Left lung (tissue), 10 donors: Measurements from ENCODE around the gene URM1. TPM values are rescaled to one million over a fixed set of nuclear protein-coding genes. Genes with fewer than 3 reads are reported as not detected.
"Not testable (repeated sequence)": the region's sequence is repeated elsewhere in the genome, so short reads cannot be mapped to it uniquely, and the experiment has no call there.

Source experiments
- ATAC-seq: fragments of 200-7000 bp; cut with Tn5 transposase; one replicate; pipeline ENCODE4 v1.9.1; 2020; ENCODE audit warnings: moderate library complexity
- DNase-seq, 4 donors: peaks; one replicate each; pipeline ENCODE4 v3.0.0-alpha.2; 2013 to 2020
- H3K27ac ChIP-seq, 2 donors: fragments of 200-600 bp; sonication (generic) in 1 of 2; one replicate each; pipeline versions ENCODE4 v1.5.0 to v1.8.0; 2020 to 2021
- H3K27me3 ChIP-seq, 2 donors: fragments of 200-600 bp; sonication (generic) in 1 of 2; one replicate each; pipeline versions ENCODE4 v1.5.0 to v1.8.0; 2020 to 2021
- H3K36me3 ChIP-seq, 2 donors: fragments of 200-600 bp; sonication (generic) in 1 of 2; one replicate each; pipeline versions ENCODE4 v1.5.0 to v1.8.0; 2020 to 2021
- H3K4me1 ChIP-seq, 2 donors: fragments of 200-600 bp; one replicate each; pipeline ENCODE4 v1.8.0; 2021
- H3K4me3 ChIP-seq, 2 donors: fragments of 200-600 bp; sonication (generic) in 1 of 2; one replicate each; pipeline versions ENCODE4 v1.5.0 to v1.8.0; 2020 to 2021; ENCODE audit warnings: mild to moderate bottlenecking in 1 of 2
- H3K9me3 ChIP-seq, 2 donors: fragments of 200-600 bp; sonication (generic) in 1 of 2; one replicate each; pipeline versions ENCODE4 v1.5.0 to v1.8.0; 2020 to 2021
- CTCF ChIP-seq, 2 donors: fragments of 200-600 bp; sonication (generic) in 1 of 2; IDR thresholded peaks; one replicate each; pipeline versions ENCODE4 v1.5.0 to v1.8.0; 2021; ENCODE audit warnings: antibody characterized with exemption in 2 of 2
- intact Hi-C, 2 donors: fragments of 100-400 bp; cut with DNase I; formaldehyde crosslinking; loops; one replicate each; pipeline versions ENCODE4 v1.11.2 to v1.14.2; 2022
- polyA plus RNA-seq, 6 donors: library from polyadenylated mRNA; unstranded; fragments of 120-200 nt; gene quantifications; one replicate each; pipeline ENCODE4 v1.2.1, GENCODE V29; 2013; ENCODE audit not compliant: insufficient read length in 6 of 6
- total RNA-seq, 2 donors: library from RNA; stranded (reverse); fragmentation: NEBNext Ultra II Directional; extraction: Animal tissue kit (Norgen Biotek cat#: 25700); gene quantifications; one replicate each; pipeline ENCODE4 v1.2.1, GENCODE V29; 2021
- donor health status: DM: no; HTN: yes; CAD: no.
- donor health status: DM: no; HTN: no; CAD: no.

The URM1 gene
- total and polyA plus RNA-seq, 8 donors: 55.1 to 66.8 (median 59.7) TPM

GRCh38 chr9:128411364-128412119 lies 40.4 kb downstream of the URM1 start:
- no peak overlapping the region for H3K27ac ChIP-seq
- ATAC-seq (no peak), DNase-seq (peak in 2 of 4 donors; percentile 31 to 53)
- H3K9me3 ChIP-seq: no peaks in the 10 kb centered on the region
- no peak for TF ChIP-seq CTCF (IDR thresholded peaks at IDR 0.05)
- no peaks in the 10 kb centered on the region for H3K4me1 ChIP-seq
- H3K27me3 ChIP-seq: peaks cover 0 to 85% of the 10 kb centered on the region in 2 donors
- intact Hi-C loops: loop anchor here in 1 of 2 donors (10.0 kb wide), 1 partner anchor 47 kb away; no protein-coding TSS in a partner anchor
- H3K4me3 ChIP-seq: no peak overlapping the region
- no peaks in the 10 kb centered on the region for H3K36me3 ChIP-seq

GRCh38 chr9:128412120-128412790 lies 41.1 kb downstream of the URM1 start:
- ATAC-seq: peak; percentile 58
- peak in 1 of 4 donors; percentile 67 for DNase-seq
- peak; percentile 32 to 43 for TF ChIP-seq CTCF (IDR thresholded peaks at IDR 0.05)
- H3K36me3 ChIP-seq: no peaks in the 10 kb centered on the region
- H3K4me1 ChIP-seq: no peaks in the 10 kb centered on the region
- intact Hi-C loops: loop anchor here in 1 of 2 donors (10.0 kb wide), 1 partner anchor 47 kb away; no protein-coding TSS in a partner anchor
- no peak overlapping the region for H3K4me3 ChIP-seq
- H3K27ac ChIP-seq: no peak overlapping the region
- peaks cover 0 to 92% of the 10 kb centered on the region in 2 donors for H3K27me3 ChIP-seq
- H3K9me3 ChIP-seq: no peaks in the 10 kb centered on the region

- H3K27ac ChIP-seq, ATAC-seq, H3K36me3 ChIP-seq, H3K4me3 ChIP-seq, H3K4me1 ChIP-seq, DNase-seq, H3K9me3 ChIP-seq: not testable (repeated sequence)
- intact Hi-C loops: loop anchor here in 1 of 2 donors (10.0 kb wide), 1 partner anchor 49 kb away; no protein-coding TSS in a partner anchor
- peaks cover under 1 to 94% of the 10 kb centered on the region in 2 donors for H3K27me3 ChIP-seq
Measured at GRCh38 chr9:128413728-128414127, 42.6 kb downstream of the URM1 start.

- intact Hi-C loops: loop anchor here in 1 of 2 donors (10.0 kb wide), 1 partner anchor 50 kb away; no protein-coding TSS in a partner anchor
- peaks cover 6 to 8% of the 10 kb centered on the region in 2 donors for H3K4me1 ChIP-seq
- no peak for ATAC-seq
- no peaks in the 10 kb centered on the region for H3K36me3 ChIP-seq
- no peaks in the 10 kb centered on the region for H3K9me3 ChIP-seq
- no peak overlapping the region for H3K4me3 ChIP-seq
- H3K27ac ChIP-seq: no peak overlapping the region
- no peak for DNase-seq
- TF ChIP-seq CTCF (IDR thresholded peaks at IDR 0.05): no peak
- peaks cover 5 to 94% of the 10 kb centered on the region in 2 donors for H3K27me3 ChIP-seq
Measured at GRCh38 chr9:128414461-128414860, 43.3 kb downstream of the URM1 start.

GRCh38 chr9:128415281-128415680 lies 44.1 kb downstream of the URM1 start:
- intact Hi-C loops: loop anchor here in 1 of 2 donors (10.0 kb wide), 1 partner anchor 50 kb away; no protein-coding TSS in a partner anchor
- no peaks in the 10 kb centered on the region for H3K9me3 ChIP-seq
- ATAC-seq (no peak), DNase-seq (no peak)
- H3K4me3 ChIP-seq: no peak overlapping the region
- H3K27ac ChIP-seq: no peak overlapping the region
- H3K36me3 ChIP-seq: no peaks in the 10 kb centered on the region
- peaks cover 12 to 16% of the 10 kb centered on the region in 2 donors for H3K4me1 ChIP-seq
- H3K27me3 ChIP-seq: peaks cover 5 to 97% of the 10 kb centered on the region in 2 donors
- TF ChIP-seq CTCF (IDR thresholded peaks at IDR 0.05): no peak
